ENCODE measurements around the gene SLC35A5. TPM values are rescaled to one million over a fixed set of nuclear protein-coding genes. Genes with fewer than 3 reads are reported as not detected.

The SLC35A5 gene
- total and polyA plus RNA-seq, 4 donors, result 70.1 to 136 (median 77.4) TPM

- WGBS (ENCODE audit: insufficient coverage), result 100% methylated on average over 1 of the region's 5 CpGs
- H3K4me1 ChIP-seq (ENCODE audit: control insufficient read depth, insufficient read depth, low read length), result no peaks in the 10 kb centered on the region
- no peak for DNase-seq (ENCODE audit: low read depth in 4 of 6, low spot score in 6 of 6)
- no peaks in the 10 kb centered on the region for H3K9me3 ChIP-seq (ENCODE audit: control insufficient read depth, insufficient read depth, low read length)
- no peak overlapping the region for H3K4me3 ChIP-seq (ENCODE audit: low read depth, low read length)
- H3K27ac ChIP-seq (ENCODE audit: low read depth, low read length), result no peak overlapping the region
- H3K36me3 ChIP-seq (ENCODE audit: control insufficient read depth, insufficient read depth, low read length), result no peaks in the 10 kb centered on the region
- H3K27me3 ChIP-seq (ENCODE audit: control insufficient read depth, insufficient read depth, low read length), result no peaks in the 10 kb centered on the region
Observed at GRCh38 chr3:112611752-112612515, 50.1 kb downstream of the SLC35A5 start.

GRCh38 chr3:112615989-112616731 is 54.3 kb downstream of the SLC35A5 start:
- peaks cover 5% of the 10 kb centered on the region for H3K36me3 ChIP-seq (ENCODE audit: control insufficient read depth, insufficient read depth, low read length)
- 20% methylated on average over 3 of the region's 7 CpGs for WGBS (ENCODE audit: insufficient coverage)
- peak overlapping the region; percentile 73 for H3K27ac ChIP-seq (ENCODE audit: low read depth, low read length)
- peak in 2 of 6 donors; percentile 34 to 50 for DNase-seq (ENCODE audit: low read depth in 4 of 6, low spot score in 6 of 6)
- no peaks in the 10 kb centered on the region for H3K9me3 ChIP-seq (ENCODE audit: control insufficient read depth, insufficient read depth, low read length)
- H3K27me3 ChIP-seq (ENCODE audit: control insufficient read depth, insufficient read depth, low read length), result no peaks in the 10 kb centered on the region
- no peak overlapping the region for H3K4me3 ChIP-seq (ENCODE audit: low read depth, low read length)
- no peaks in the 10 kb centered on the region for H3K4me1 ChIP-seq (ENCODE audit: control insufficient read depth, insufficient read depth, low read length)

- DNase-seq (ENCODE audit: low read depth in 4 of 6, low spot score in 6 of 6), result no peak
- no peaks in the 10 kb centered on the region for H3K9me3 ChIP-seq (ENCODE audit: control insufficient read depth, insufficient read depth, low read length)
- H3K27me3 ChIP-seq (ENCODE audit: control insufficient read depth, insufficient read depth, low read length), result no peaks in the 10 kb centered on the region
- H3K27ac ChIP-seq (ENCODE audit: low read depth, low read length), result no peak overlapping the region
- WGBS (ENCODE audit: insufficient coverage), result 75% methylated on average over 2 of the region's 2 CpGs
- H3K4me1 ChIP-seq (ENCODE audit: control insufficient read depth, insufficient read depth, low read length), result no peaks in the 10 kb centered on the region
- peaks cover 5% of the 10 kb centered on the region for H3K36me3 ChIP-seq (ENCODE audit: control insufficient read depth, insufficient read depth, low read length)
- H3K4me3 ChIP-seq (ENCODE audit: low read depth, low read length), result no peak overlapping the region
Observed at GRCh38 chr3:112617285-112617684, 55.4 kb downstream of the SLC35A5 start.

DNA sequence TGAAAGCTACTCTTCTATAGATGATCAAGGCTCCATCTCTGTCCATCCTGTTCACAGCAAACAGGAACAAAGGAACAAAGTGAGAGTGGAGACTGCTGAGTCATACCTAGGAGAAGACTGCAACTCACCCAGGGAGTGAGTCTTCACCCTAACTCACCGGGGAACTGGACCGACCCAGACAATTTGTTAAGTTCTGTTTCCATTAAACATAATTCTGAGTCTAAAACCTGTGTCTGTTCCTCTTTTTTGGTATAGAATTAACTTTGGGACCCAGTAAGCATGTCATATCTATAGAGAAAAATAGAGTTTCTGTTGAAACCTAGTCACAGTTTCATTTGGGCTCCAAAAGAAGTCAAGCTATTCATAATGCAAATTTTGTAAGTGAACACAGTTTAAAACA is 57.5 kb downstream of the SLC35A5 start:
- DNase-seq (ENCODE audit: low read depth in 4 of 6, low spot score in 6 of 6), result no peak
- Histone ChIP-seq H3K9me3 (ENCODE audit: control insufficient read depth, insufficient read depth, low read length) (no peaks in the 10 kb centered on the region), H3K4me1 (ENCODE audit: control insufficient read depth, insufficient read depth, low read length) (no peaks in the 10 kb centered on the region), H3K4me3 (ENCODE audit: low read depth, low read length) (no peak overlapping the region), H3K27ac (ENCODE audit: low read depth, low read length) (no peak overlapping the region), H3K27me3 (ENCODE audit: control insufficient read depth, insufficient read depth, low read length) (no peaks in the 10 kb centered on the region), H3K36me3 (ENCODE audit: control insufficient read depth, insufficient read depth, low read length) (peaks cover 5% of the 10 kb centered on the region)
- WGBS (ENCODE audit: insufficient coverage), result no CpG with 5 or more reads among the region's 2 CpGs

GRCh38 chr3:112623213-112623612 is 61.4 kb downstream of the SLC35A5 start:
- no peak for DNase-seq (ENCODE audit: low read depth in 4 of 6, low spot score in 6 of 6)
- Histone ChIP-seq H3K27ac (ENCODE audit: low read depth, low read length) (no peak overlapping the region), H3K4me1 (ENCODE audit: control insufficient read depth, insufficient read depth, low read length) (peaks cover 3% of the 10 kb centered on the region), H3K36me3 (ENCODE audit: control insufficient read depth, insufficient read depth, low read length) (peaks cover 2% of the 10 kb centered on the region), H3K27me3 (ENCODE audit: control insufficient read depth, insufficient read depth, low read length) (no peaks in the 10 kb centered on the region), H3K9me3 (ENCODE audit: control insufficient read depth, insufficient read depth, low read length) (no peaks in the 10 kb centered on the region), H3K4me3 (ENCODE audit: low read depth, low read length) (no peak overlapping the region)
- 86% methylated on average over 5 of the region's 5 CpGs for WGBS (ENCODE audit: insufficient coverage)

- no peak overlapping the region for H3K27ac ChIP-seq (ENCODE audit: low read depth, low read length)
- H3K4me3 ChIP-seq (ENCODE audit: low read depth, low read length), result no peak overlapping the region
- 85% methylated on average over 1 of the region's 1 CpG for WGBS (ENCODE audit: insufficient coverage)
- no peaks in the 10 kb centered on the region for H3K9me3 ChIP-seq (ENCODE audit: control insufficient read depth, insufficient read depth, low read length)
- H3K4me1 ChIP-seq (ENCODE audit: control insufficient read depth, insufficient read depth, low read length), result peaks cover 3% of the 10 kb centered on the region
- no peak for DNase-seq (ENCODE audit: low read depth in 4 of 6, low spot score in 6 of 6)
- no peaks in the 10 kb centered on the region for H3K36me3 ChIP-seq (ENCODE audit: control insufficient read depth, insufficient read depth, low read length)
- no peaks in the 10 kb centered on the region for H3K27me3 ChIP-seq (ENCODE audit: control insufficient read depth, insufficient read depth, low read length)
Observed at GRCh38 chr3:112623717-112624116, 61.9 kb downstream of the SLC35A5 start.

- H3K9me3 ChIP-seq (ENCODE audit: control insufficient read depth, insufficient read depth, low read length), result no peaks in the 10 kb centered on the region
- H3K27ac ChIP-seq (ENCODE audit: low read depth, low read length), result peak overlapping the region; percentile 27
- H3K4me1 ChIP-seq (ENCODE audit: control insufficient read depth, insufficient read depth, low read length), result peaks cover 3% of the 10 kb centered on the region
- DNase-seq (ENCODE audit: low read depth in 4 of 6, low spot score in 6 of 6), result peak in 2 of 6 donors; percentile 61 to 86
- H3K4me3 ChIP-seq (ENCODE audit: low read depth, low read length), result no peak overlapping the region
- H3K27me3 ChIP-seq (ENCODE audit: control insufficient read depth, insufficient read depth, low read length), result no peaks in the 10 kb centered on the region
- no peaks in the 10 kb centered on the region for H3K36me3 ChIP-seq (ENCODE audit: control insufficient read depth, insufficient read depth, low read length)
- 23% methylated on average over 3 of the region's 4 CpGs for WGBS (ENCODE audit: insufficient coverage)
Observed at GRCh38 chr3:112627419-112627818, 65.6 kb downstream of the SLC35A5 start.

GRCh38 chr3:112627919-112628466 is 66.1 kb downstream of the SLC35A5 start:
- WGBS (ENCODE audit: insufficient coverage), result no CpG with 5 or more reads among the region's 1 CpG
- Histone ChIP-seq H3K36me3 (ENCODE audit: control insufficient read depth, insufficient read depth, low read length) (no peaks in the 10 kb centered on the region), H3K27me3 (ENCODE audit: control insufficient read depth, insufficient read depth, low read length) (no peaks in the 10 kb centered on the region), H3K4me3 (ENCODE audit: low read depth, low read length) (no peak overlapping the region), H3K4me1 (ENCODE audit: control insufficient read depth, insufficient read depth, low read length) (peaks cover 3% of the 10 kb centered on the region), H3K9me3 (ENCODE audit: control insufficient read depth, insufficient read depth, low read length) (no peaks in the 10 kb centered on the region), H3K27ac (ENCODE audit: low read depth, low read length) (peak overlapping the region; percentile 27)
- no peak for DNase-seq (ENCODE audit: low read depth in 4 of 6, low spot score in 6 of 6)

- WGBS (ENCODE audit: insufficient coverage), result 31% methylated on average over 7 of the region's 7 CpGs
- peak in 2 of 6 donors; percentile 63 to 80 for DNase-seq (ENCODE audit: low read depth in 4 of 6, low spot score in 6 of 6)
- Histone ChIP-seq H3K36me3 (ENCODE audit: control insufficient read depth, insufficient read depth, low read length) (no peaks in the 10 kb centered on the region), H3K4me1 (ENCODE audit: control insufficient read depth, insufficient read depth, low read length) (peaks cover 3% of the 10 kb centered on the region), H3K9me3 (ENCODE audit: control insufficient read depth, insufficient read depth, low read length) (no peaks in the 10 kb centered on the region), H3K27ac (ENCODE audit: low read depth, low read length) (peak overlapping the region; percentile 52), H3K27me3 (ENCODE audit: control insufficient read depth, insufficient read depth, low read length) (no peaks in the 10 kb centered on the region), H3K4me3 (ENCODE audit: low read depth, low read length) (no peak overlapping the region)
Observed at GRCh38 chr3:112629425-112629824, 67.6 kb downstream of the SLC35A5 start.
